GM23248 (cell line): ENCODE measurements around the gene UBAP1.

Experiments used
- EZH2 ChIP-seq: fragments of 200-600 bp; sonication (generic); IDR thresholded peaks from 2 replicates; pipeline ENCODE4 v1.6.1; 2018; ENCODE audit warnings: antibody characterized with exemption, mild to moderate bottlenecking; ENCODE audit not compliant: insufficient read depth, poor library complexity, severe bottlenecking
- EZH2phosphoT487 ChIP-seq: fragments of 200-600 bp; sonication (generic); IDR thresholded peaks from 2 replicates; pipeline ENCODE4 v1.6.1; 2018; ENCODE audit warnings: antibody characterized with exemption, moderate library complexity, mild to moderate bottlenecking, low read depth; ENCODE audit not compliant: insufficient read depth

- TF ChIP-seq EZH2 (no peak), EZH2phosphoT487 (no peak)
These were observed 24.6 kb downstream of the UBAP1 start for GRCh38 chr9:34203275-34203991.
